ENCODE measurements around the gene FEM1B. TPM values are rescaled to one million over a fixed set of nuclear protein-coding genes. Genes with fewer than 3 reads are reported as not detected.

The FEM1B gene
- total RNA-seq, result 10 to 100 TPM; 35.2 to 64.6 (median 53.0) TPM

DNA sequence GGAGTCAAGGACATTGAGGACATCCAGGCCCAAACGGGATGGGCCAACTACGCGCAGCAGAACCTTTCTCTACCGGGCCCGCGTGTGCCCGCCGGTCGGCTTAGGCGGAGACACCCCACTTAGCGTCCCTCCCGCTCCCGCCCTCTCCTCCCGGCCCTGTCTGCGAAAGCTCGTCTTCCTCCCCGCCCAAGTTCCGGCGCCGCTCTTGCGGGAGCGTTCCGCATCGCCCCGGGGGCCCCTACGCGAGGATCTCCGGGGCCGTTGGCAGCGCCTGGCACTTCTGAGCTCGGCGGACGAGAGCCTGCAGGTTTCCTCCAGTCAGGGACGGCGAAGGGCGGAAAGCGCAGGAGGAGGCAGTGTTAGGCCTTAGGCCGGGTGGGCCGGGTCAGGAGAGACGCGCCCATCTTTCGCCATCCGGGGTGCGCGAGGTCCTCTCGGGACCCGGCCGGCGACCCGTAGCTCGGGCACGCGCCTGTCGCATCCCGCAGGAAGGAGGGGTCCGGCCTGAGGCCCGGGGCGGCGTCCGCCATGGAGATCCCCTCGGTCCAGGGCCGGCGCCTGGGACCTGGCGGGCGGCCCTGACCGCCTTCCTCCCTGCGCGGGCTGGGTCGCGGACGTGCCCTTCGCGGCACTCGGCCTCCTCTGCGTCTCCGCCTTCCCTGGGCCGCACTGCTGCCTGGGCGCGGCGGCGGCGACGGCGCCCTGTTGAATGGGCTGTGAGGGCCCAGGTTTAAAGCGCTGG is at the start of gene FEM1B:
FEM1B (plus strand) TSS at position 143 of the 742 bp plus-strand sequence. CDS start 673 bp downstream, outside the sequence.
- TF ChIP-seq, protein P1, sequence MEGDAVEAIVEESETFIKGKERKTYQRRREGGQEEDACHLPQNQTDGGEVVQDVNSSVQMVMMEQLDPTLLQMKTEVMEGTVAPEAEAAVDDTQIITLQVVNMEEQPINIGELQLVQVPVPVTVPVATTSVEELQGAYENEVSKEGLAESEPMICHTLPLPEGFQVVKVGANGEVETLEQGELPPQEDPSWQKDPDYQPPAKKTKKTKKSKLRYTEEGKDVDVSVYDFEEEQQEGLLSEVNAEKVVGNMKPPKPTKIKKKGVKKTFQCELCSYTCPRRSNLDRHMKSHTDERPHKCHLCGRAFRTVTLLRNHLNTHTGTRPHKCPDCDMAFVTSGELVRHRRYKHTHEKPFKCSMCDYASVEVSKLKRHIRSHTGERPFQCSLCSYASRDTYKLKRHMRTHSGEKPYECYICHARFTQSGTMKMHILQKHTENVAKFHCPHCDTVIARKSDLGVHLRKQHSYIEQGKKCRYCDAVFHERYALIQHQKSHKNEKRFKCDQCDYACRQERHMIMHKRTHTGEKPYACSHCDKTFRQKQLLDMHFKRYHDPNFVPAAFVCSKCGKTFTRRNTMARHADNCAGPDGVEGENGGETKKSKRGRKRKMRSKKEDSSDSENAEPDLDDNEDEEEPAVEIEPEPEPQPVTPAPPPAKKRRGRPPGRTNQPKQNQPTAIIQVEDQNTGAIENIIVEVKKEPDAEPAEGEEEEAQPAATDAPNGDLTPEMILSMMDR (IDR thresholded peaks at IDR 0.05; ENCODE audit: low read depth), result no peak

GRCh38 chr15:68228143-68228970 is 49.2 kb upstream of the FEM1B start:
- TF ChIP-seq, protein P1 (IDR thresholded peaks at IDR 0.05; ENCODE audit: low read depth), result no peak

DNA sequence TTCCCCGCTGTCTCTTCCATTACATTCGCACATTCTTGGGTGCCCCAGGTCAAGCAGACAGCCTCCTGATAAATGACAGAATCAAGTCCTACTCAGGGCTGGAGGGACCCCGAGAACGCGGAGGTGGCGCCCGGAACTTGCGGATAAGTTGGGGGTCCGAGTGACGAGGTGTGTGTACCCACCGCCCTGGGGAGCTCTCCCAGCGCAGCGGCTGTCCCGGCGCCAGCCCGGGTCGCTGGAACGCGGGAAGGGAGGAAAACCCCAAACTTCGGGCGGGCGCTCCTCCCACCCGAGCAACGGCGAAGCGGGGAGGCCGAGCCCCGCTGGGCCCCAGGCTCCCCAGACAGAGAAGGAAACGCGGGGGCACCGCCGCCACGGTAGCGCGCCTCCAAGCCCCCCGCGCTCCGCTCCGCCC is 48.6 kb upstream of the FEM1B start:
- TF ChIP-seq, protein P1 (IDR thresholded peaks at IDR 0.05; ENCODE audit: low read depth), result no peak

GRCh38 chr15:68229386-68230156 is 48.0 kb upstream of the FEM1B start, which contains the start of gene CLN6:
TSS of gene CLN6 (minus strand) at chr15:68229728. CDS start at chr15:68229584, 144 bp downstream.
- TF ChIP-seq, protein P1 (IDR thresholded peaks at IDR 0.05; ENCODE audit: low read depth), result no peak

DNA sequence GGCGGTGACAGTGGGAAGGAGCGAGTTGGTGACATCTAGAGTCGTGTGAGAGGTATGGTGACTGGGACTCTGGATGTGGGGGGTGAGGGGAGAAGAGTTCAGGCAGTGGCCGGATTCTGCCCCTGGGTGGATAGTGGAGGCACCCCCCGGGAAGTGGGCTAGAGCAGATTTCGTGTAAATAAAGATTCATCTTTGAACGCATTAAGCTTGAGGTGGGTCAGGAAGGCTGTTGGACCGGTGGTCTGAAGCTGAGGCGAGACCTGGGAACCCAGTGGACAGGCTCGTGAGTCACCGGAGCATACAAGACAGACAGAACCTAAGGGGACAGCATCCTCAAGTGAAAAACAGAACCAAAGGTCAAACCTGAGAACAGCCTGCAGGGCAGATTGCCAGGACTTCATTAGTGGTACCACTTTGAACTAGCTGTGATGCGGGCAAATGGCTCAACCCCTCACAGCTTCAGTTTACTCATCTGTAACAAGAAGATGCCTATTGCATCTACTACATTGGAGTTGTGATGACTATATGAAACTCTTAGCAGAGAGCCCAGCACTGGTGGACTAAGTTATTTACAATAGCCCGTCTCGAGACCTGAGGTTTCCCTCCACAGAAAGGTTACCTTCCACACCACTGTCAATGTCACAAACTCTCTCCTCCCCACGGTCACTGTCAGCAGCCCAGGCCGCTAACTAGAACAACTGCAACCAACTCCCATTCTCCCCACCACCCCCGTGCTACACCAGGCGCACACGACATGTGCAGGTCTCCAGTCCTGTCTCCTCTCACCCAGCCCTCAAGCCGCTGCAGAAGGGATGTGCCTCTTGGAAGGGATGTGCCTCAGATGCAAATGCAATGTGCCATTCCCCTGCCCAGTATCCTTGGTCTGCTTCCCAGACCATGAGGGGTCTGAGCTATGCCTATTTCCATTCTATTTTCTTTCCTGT is 47.1 kb upstream of the FEM1B start:
- TF ChIP-seq, protein P1 (IDR thresholded peaks at IDR 0.05; ENCODE audit: low read depth), result no peak

- TF ChIP-seq, protein P1 (IDR thresholded peaks at IDR 0.05; ENCODE audit: low read depth), result no peak
Observed at GRCh38 chr15:68231102-68231818, 46.3 kb upstream of the FEM1B start.

Measured in subcutaneous adipose tissue (tissue), 4 donors.